ENCODE data around the gene DQX1.

Gene DQX1

GRCh38 chr2:74507926-74508520 lies 18.0 kb downstream of the DQX1 start:
- DNase-seq: peak; percentile 18

GRCh38 chr2:74507145-74507925 lies 18.7 kb downstream of the DQX1 start, which contains the start of gene PCGF1:
TSS of gene PCGF1 (minus strand) at chr2:74507695. CDS start at chr2:74507668, 27 bp downstream.
- DNase-seq: peak; percentile 84

DNA sequence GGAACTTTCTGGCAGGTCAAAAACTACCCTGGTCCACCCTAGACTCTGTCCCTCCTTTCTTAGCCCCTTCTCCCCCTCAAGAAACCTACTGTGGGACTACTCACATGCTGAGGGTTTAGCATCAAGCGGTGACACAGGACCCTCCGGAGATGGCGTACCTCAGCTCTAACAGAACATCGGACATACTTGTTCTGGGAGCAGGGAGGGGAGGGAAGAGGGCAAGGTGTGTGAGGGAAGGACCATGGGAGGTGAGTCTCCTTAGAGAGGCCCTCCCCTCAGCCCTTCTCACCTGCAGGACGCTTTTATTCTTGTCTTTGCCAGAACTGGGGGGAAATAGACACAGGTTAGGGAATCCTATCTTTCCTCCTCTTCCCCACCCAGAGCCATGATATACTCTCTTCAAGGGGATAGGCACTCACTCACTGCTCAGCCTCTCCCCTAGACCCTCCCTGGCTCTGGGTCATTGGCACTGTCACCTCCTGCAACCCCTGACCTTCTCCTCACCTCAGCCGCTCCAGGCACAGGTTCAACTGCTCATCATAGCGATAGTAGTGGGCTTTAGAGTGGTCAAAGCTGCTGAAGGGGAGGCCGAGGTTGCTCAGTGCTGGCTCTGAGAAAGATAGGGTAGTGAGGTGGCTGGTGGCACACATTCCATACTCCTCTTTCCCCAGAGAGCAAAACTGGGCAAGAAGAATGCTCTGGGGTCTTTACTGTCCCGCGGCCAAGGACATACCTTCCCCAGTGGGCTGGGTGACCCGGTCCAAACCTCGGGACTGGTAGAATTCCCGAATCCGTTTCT lies 20.4 kb downstream of the DQX1 start:
- no peak for DNase-seq

DNA sequence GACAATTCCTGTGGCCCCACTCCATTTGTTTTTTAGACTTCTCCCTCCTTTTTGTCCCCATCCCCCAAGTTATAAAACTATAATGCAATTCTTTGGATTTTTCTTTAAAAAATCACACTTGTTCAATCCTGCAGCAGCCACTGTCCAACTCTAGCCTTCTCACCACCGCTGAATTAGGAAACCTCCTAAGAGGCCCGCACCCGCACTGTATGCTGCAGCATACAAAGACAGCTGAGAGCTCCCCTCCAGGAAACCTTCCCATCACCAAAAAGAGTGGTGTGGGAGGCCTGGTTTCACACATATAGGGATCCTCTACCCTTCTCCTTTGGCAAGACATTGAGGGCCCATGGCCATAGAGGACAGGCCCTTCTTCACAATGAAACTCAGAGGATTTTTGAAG lies 21.4 kb downstream of the DQX1 start:
- no peak for DNase-seq

DNA sequence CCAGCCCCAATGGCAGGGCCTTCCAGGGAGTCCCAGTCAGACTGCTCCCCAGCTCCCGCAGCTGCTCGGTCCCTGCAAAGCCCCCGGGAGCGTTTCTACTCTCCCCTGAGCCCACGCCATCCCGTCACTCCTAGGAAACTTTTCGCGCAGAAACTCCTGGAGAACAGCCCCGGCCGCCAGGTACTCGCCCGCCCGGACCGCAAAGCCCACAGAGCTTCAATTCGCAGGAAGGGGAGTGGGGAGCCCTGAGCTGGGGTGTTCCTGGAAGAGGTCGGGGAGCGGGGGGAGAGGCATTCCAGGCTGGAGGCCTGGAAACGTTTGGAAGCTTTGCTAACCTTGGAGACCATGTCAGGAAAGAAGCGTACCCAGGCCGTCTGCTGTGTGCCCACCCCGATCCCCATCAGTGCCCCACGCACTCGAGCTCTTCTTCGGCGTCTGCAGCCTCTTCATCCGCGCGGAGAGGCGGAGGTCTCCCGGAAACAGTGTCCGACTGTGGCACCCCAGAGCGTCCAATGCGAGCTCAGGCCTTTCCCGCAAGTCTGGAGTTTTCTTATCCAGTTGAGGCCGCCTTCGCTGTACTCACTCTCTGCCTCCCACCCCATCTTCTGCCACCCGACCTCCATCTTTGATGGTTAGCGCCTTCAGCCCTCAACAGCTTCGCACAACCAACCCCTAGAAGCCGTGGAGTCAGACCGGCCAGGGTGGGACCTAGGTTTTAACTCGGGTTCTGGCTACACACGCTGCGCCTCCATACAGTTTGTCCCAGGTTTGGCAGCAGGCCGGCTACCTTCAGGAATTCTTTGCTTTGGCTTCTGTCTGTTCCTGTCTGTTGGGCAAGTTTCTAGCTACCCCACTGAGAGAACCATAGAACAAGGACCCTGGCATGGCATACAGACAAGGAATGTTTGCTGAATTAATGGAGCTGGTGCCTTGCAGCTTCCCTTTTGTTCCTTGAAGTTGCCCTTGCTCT lies 22.2 kb downstream of the DQX1 start:
- no peak for DNase-seq

DNA sequence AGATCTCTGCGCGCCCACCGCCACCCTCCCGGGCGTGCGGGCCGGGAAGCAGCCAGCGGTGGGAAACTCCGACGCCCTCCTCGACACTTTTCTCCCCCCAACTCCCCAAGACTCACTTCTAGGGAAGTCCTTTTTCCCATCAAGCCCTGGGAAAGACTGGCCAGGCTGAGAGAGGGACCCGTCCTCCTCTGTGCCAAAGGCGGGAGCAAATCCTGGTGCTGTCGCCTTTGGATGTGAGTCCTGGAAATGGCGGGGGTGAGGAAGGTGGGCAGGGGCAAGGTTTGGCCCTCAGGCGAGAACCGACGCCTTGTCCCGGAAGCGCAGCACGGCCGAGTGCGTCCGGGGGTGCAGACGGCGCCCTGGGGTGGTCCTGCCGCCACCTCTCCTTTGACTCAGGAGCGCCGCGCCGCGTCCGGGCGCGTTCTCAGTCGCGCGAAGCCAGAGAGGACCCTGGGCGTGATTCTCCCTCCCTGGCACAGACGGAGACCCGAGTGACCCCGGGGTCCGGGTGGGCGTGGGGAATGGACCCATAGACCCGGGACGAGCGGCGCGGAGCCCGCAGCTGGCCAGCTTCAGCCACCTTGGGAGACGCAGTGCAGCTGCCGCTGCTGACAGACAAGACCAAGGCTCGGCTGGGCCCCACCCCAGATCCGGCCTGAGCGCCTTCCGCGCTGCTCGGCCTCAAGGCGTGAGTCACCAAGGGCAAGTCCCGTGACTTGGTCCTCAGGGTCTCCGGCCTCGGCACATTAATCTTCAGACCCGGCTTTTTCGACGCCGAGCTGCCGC lies 23.1 kb downstream of the DQX1 start:
- DNase-seq: no peak

DNA sequence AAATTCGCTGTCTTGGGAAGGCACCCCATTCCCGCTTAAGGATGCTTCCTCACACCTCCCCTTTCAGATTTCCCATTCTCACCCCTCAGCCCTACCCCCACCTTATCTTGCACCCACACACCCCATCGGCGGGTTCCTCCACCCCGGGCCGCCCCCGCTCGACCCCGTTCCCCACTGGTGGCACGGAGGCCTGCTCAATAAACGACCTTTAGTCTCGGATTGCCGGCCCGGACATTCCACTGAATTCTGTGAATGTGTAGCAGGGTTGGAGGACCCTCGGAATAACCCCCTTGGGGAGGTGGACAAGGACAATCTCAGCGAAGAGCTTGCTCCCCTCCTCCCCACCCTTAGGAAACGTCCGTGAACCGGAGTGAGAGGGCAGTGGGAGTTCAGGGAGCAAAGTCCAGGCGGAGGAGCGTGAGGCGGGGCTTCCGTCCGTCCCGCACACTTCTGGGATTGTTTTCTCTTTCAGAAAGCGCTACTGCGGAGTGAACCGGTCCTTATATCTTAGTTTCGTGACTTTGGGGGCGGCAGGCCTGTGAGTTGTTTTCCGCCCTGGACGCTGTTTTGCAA lies 23.8 kb downstream of the DQX1 start:
- no peak for DNase-seq

- no peak for DNase-seq
These were observed 24.5 kb downstream of the DQX1 start for GRCh38 chr2:74501335-74502071.

DNA sequence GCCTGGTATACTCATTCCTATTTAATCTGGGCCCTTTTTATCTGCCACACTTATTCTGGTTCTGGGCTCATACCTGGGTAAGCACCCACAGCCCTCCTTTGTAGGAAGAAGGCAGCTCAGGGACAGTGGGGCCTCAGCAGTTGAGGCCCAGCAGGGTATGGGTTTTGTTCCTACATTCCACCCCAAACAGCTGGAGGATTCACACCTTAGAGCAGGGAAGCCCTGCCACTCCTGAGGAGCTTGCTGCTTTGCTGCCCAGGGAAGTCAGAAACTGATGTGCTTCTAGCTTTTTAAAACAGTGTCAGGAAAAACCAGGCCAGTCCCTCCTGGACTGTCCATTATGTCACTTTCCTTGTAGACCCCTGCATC lies 25.5 kb downstream of the DQX1 start:
- no peak for DNase-seq

GRCh38 chr2:74499940-74500577 lies 26.0 kb downstream of the DQX1 start:
- DNase-seq: no peak

DNA sequence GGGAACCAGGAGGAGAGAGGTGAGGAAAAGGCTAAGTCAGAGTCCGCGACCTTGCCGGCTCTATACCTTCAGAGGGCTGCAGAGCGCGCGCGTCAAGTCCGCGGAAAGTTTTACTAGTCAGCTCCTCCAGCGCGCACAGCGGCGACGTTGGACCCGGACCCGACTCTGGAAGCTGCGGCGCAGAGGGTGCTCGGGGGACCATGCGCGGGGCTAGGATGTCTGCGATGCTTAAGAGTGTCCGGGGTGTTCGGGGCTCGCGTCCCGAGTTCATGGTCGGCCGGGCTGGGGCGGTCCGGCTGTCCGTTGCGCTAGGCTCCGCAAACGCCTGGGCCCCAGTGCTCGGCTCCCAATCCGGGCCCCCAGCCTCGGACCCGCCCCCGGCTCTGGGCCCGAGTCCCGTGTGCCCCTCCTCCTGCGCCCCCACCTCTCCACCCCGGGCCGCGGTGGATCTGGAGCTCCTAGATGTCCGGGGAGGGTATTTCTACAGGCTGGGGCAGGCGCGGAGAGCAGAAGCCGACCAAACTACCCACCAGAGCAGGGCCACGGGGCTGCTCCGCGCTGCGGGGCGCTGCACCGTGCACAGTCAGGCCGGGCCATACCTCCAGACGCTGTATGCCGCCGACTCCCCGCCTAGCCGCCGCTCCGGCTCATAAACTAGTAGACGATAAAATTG lies 26.6 kb downstream of the DQX1 start, which contains the start of gene LBX2:
TSS of gene LBX2 (minus strand) at position 337 of the 673 bp plus-strand sequence. CDS start at position 271, 66 bp downstream.
- DNase-seq: no peak

- DNase-seq: no peak
These were observed 27.3 kb downstream of the DQX1 start for GRCh38 chr2:74498500-74499266.

GRCh38 chr2:74497777-74498499 lies 28.1 kb downstream of the DQX1 start:
- no peak for DNase-seq

GRCh38 chr2:74496997-74497776 lies 28.8 kb downstream of the DQX1 start:
- DNase-seq: no peak

DNA sequence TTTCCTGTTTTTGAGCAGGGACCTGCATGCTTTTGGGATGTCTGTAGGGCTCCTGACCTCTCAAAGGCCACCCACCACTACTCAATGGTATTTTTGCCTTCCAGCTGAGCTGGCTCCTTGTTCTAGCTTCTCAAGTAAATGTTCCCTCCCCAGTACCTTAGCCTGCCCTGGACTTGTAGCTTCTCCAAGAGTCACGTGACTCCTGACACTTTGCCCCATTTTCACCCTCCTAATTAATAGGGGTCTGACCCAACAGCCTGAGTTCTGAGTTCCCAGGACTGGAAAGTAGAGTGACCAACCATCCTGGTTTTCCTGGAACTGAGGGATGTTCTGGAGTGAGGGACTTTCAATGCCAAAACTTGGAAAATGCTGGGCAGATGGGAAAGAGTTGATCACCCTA lies 30.6 kb downstream of the DQX1 start:
- DNase-seq: no peak

- no peak for DNase-seq
These were observed 32.5 kb downstream of the DQX1 start for GRCh38 chr2:74493546-74493945.

Measured in NCI-H748 treated with DMSO at 0.1 percent for 48 hours (cell line).